Breast epithelium (tissue), 3 donors: ENCODE data around the gene CHRNG.

ENCODE experiments used
- CTCF ChIP-seq, 3 donors: fragments of 450-650 bp; IDR thresholded peaks; one replicate each; pipeline ENCODE4 v1.5.1; 2016 to 2017; ENCODE audit warnings: antibody characterized with exemption in 3 of 3, mild to moderate bottlenecking in 3 of 3, moderate library complexity in 3 of 3
- POLR2A ChIP-seq: fragments of 450-650 bp; IDR thresholded peaks from one replicate; pipeline ENCODE4 v1.6.1; 2016; ENCODE audit warnings: antibody characterized with exemption, mild to moderate bottlenecking, moderate library complexity

GRCh38 chr2:232498452-232498851 lies 41.0 kb upstream of the CHRNG start:
- no peak for TF ChIP-seq CTCF (IDR thresholded peaks at IDR 0.05)
- no peak for TF ChIP-seq POLR2A
